ENCODE results near the gene CFAP97.
A peak's percentile ranks its signal among the peaks of the same experiment; 100 is the strongest.
"Not testable (repeated sequence)": the region's sequence is repeated elsewhere in the genome, so short reads cannot be mapped to it uniquely, and the experiment has no call there.

The CFAP97 gene

DNA sequence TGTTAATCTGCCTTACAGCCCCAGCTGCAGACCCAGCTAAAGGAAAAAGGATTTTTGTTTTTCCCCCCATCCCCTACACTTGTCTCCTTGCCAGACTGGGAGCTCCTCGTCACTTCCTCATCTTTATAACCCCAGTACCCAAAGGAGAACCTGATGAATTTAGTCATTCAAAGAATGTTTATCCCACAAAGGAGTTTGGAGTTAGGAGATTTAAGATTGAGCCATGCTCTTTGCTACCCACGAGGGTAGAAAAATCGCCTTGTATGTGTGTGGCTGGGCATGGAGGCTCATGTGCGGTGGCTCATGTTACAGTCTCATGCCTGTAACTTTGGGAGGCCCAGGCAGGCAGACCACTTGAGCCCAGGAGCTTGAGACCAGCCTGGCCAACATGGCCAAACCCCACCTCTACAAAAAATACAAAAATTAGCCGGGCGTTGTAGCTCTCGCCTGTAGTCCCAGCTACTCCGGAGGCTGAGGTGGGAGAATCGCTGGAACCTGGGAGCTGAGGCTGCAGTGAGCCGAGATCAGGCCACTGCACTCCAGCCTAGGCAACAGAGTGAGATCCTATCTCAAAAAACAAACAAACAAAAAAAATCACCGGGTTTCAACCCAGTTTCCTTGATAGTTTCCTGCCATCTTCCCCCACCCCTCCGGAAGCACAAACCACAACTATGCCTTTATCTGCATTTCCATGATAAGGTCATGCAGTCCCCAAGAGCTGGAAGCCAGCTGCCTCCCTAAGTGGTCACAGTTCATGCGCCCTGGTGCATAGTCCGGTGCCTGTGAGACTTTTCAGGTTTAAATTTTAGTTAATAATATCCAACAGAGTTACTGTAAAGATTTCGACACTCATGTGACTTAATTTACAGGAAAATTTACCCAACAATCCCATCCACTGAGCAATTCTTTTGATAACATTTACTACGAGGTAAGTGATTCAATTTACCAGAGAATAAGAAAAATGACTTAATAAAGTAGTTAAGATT is 1.5 kb downstream of the CFAP97 start:
- DNase-seq, result peak; percentile 45

DNA sequence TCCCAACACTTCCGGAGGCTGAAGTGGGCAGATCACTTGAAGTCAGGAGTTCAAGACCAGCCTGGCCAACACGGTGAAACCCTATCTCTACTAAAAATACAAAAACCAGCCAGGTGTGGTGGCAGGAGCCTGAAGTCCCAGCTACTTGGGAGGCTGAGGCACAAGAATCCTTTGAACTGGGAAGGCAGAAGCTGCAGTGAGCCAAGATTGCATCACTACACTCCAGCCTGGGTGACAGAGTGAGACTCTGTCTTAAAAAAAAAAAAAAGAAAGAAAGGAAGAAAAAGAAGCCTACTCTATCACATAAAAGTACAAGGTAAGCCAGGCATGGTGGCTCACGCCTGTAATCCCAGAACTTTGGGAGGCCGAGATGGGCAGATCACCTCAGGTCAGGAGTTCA is 5.6 kb downstream of the CFAP97 start:
- DNase-seq, result not testable (repeated sequence)

DNA sequence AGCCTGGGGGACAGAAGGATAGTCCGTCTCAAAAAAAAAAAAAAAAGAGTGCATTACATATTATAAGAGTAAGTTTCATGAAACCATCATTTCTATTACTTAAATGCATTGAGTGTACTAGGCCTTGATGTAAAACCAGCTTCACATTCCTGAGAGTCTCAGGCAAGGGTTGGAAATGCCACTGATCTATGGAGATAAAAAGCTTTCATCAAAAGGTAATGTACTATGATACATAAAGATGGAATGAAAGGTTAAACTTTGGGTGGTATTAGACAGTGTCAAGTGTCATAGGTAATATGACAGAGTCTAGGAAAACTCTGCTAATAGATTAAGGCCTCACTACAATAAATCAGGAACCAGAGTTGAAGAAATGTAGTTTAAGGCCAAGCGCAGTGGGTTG is 7.4 kb downstream of the CFAP97 start:
- no peak for DNase-seq

DNA sequence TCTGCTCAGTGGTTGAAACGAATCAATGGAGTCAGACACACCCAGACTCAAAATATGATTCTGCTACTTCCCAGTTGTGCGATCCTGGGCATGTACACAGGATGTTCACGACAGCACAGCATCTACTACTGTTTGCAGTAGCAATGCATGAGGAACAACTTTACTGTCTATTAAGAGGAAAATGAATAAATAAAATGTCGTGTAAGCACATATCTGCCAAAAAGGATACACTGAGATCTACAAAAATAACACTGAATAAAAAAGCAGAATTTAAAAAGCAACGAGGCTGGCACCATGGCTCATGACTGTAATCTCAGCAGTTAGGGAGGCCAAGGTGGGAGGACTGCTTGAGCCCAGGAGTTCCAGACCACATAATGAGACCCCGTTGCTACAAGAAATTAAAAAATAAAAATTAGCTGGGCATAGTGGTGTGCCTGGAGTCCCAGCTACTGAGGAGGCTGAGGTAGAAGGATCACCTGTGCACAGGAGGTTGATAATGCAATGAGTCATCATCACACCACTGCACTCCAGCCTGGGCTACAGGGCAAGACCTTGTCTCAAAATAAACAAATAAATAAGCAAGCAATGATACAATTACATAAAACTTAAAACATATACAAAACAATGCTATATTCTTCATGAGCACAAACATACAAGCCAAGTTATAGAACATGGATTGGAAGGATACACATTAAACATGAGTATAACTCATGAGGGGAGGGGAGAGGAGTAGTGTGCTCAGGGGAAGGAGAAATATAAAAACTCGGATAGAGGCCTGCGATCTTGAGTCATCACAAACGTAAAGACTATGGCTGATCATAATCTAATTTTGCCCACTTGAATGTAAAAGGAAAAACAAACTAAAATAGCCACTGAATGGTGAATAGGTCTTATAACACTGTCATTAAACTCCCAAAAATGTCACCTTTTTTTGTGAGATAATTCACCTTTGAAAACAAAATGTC is 8.6 kb downstream of the CFAP97 start:
- DNase-seq, result no peak

DNA sequence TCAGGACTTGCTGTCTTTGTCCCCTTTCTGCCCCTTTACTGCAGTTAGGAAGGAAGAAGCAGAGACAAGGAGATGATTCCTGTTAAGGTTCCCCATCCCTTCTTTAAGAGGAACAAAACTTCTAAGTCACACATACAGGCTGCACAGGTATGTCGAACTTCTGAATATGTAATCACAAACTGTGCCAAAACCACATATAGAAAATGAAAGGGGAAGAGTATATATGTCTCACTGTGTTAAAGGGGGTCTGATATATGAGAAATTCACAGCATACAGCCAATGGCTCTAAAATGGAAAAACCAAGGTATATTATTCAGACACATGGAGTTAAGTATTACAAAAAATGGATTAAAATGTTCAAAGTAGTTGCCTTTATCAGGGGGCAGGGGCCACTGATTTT is 11.7 kb downstream of the CFAP97 start:
- DNase-seq, result no peak

DNA sequence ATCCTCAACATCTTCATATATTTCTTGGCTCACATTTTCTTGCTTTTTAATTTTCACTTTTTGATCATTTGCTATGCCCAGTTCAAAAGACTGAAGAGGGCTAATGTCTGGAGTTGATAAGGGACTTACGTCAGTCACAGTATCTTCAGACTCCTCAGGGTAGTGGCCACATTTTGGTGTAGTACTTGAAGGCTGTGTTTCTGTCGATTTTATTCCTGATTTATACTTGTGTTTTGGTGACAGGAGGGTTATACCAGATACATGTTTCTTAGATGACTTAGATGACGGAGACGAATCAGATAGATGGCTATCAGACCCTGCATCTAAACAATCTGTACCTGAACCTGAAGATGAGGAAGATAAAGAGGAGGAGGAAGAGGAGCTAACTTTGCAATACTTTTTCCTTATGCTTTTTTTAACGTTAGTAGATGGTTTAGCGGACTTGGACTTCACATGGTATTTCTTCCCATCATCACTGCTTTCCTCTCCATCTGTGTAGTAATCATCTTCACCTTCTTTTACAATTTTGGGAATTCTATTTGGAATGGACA is 13.4 kb downstream of the CFAP97 start:
- DNase-seq, result no peak

DNA sequence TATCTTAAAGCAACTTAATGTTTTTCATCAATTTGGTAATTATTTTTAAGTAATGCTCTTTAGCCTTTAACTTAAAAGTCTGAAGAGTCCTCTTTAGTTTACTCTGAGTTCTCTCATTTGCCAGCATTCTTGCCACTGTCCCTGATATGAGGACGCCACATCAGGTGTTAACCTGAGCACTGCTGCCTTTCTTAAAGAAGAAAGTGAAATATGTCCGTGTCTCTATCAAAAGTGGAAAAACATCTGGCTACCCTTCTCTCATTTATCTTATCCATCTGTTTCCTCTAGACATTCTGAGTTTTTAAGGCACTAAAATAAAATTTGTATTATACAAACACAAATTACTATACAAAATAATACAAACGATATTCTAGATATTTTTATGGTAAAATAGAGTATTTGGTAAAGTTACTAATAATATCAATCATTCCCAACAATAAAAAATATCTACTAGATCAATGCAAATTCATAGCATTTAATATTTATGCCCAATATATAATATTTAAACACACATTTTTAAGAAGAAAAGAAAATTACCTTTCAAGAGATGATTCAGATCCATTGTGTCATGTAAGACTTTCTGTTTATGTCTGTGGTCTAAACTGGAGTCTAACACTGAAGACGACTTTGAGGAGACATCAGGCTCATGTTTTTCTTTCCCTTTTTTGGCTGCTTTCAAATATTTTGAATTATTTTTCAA is 14.0 kb downstream of the CFAP97 start:
- no peak for DNase-seq

DNA sequence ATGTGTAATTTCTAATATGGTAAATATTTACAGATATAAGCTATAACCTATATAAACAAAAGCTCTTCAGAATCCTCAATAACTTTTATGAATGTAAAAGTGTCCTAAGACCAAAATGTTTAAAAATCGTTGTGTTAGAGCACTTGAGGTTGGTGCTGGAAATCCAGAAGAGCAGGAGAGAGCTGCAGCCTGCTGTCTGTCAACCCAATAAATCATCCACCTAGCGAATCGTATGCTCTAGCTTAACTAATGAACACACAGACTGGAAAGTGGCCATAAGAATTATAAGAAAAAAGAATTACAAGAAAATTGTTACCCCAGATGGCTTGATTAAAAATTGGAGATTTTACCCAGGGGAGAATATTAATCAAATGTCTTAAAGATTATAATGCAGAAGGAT is 17.0 kb downstream of the CFAP97 start:
- no peak for DNase-seq

DNA sequence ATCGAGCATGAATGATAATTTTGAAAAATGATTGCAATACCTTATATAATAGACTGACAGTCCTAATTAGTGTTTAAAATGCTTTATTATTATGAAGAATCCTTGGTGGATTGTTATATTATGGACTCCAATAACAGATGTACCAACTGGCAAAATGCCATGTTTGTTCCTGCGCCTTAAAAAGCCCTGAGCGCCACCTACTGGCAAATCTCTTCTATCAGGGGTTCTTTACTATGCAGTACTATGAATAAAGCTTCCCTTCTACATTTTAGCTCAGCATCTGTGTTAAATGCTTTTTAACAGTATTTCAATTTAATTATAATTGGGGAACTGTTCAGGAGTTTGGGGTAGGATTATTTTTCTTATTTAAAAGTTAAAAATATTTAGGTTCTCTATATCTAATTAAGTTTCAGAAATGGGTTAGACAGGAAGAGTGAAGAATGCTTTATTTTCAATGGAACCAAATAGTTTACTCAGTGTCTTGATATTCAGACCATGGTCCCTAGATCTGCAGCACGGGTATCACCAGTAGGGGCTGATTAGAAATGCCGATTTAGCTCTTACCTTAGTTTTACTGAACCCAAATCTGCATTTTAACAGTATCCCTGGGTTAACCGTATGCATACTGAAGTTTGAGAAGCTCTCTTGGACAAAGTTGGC is 20.0 kb downstream of the CFAP97 start:
- peak; percentile 6 for DNase-seq

DNA sequence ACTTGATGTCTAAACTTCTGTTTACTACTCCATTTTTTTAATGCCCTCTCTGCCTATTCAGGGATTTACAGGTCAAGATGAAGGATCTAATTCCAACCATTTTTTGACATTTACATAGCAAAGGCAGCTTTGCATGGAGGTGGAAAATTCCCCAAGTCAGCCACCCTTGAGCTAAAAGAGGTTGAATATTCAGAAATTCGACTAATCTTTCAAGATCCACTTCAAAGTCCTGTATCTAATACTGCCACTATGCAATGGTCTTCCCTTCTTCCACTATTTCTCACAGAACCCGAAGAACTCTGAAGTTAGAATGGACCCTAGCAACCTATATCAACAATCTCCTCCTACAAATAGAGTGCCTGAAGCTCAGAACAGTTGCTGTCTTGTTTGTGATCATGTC is 21.6 kb downstream of the CFAP97 start:
- DNase-seq, result no peak

DNA sequence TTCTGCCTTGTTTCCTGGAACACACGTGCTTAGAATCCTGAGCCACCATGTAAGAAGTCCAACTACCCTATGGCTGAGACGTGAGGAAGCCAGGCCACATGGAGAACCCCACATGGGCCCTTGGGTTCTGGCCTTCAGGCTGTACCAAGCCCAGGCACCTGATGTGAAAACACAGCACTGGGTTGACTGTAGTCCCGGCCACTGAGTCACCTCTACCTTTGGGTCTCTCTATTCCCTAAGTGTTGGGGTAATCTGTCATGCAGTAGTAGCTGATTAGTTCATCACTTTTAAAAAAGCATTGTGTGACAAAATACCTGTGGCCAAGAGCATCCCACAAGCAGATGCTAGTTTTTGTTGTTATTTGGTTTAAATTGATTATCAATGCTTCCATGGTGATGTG is 24.3 kb downstream of the CFAP97 start:
- DNase-seq, result no peak

DNA sequence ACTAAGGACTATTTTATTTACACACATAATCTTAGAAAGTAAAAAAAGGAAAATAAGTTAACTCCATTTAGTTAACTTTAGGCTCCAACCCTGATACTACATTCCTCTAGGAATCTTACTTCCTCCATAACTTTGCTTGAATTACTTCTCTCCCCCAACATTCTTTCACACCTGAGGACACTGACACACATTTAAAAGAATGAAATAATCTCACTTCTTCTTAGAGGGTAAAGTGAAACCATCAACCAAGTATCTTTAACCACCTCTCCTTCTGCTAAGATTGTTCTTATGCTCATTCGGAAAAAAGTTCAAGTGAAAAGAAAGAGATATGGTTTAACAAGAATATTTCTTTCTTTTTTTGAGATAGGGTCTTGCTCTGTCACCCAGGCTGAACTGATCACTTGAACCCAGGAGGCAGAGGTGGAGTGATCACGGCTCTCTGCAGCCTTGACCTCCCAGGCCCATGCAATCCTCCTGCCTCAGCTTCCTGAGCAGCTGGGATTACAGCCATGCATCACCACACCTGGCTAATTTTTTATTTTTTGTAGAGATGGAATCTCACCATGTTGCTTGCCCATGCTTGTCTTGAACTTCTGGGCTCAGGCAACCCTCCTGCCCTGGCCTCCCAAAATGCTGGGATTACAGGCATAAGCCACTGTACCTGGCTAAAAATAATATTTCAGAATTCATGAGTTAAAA is 32.3 kb downstream of the CFAP97 start:
- peak; percentile 2 for DNase-seq

DNA sequence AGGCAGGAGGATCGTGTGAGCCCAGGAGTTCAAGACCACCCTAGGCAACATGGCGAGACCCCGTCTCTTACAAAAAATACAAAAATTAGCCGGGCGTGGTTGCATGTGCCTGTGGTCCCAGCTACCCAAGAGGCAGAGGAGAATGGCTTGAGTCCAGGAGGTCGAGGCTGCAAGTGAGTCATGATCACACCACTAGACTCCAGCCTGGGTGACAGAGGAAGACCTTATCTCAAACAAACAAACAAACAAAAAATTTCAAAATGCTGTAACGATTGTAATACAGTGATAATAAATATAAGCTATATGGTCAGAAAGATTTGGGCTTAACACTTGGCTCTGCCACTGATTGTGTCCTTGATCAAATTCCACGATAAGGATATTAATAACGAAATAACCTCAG is 36.6 kb downstream of the CFAP97 start:
- no peak for DNase-seq

DNA sequence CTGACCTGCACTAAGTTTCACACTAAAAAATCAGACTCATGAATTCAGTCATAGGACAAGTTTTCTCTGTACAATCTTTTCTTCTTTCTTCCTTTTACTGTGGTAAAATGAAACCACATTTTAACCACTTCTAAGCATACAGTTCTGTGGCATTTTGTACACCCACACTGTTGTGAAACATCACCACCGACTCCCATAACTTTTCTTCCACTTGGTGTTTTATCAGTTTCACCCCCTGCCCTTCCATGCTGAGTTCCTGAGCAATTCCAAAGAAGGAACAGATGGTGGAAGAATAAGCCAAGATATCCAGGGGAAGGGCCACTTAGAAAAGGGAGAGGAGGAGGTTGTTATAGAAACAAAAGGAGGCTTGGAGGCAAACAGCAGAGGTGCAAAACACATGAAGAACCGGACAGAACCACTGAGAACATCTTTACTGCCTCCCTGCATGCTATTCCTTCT is 38.2 kb downstream of the CFAP97 start:
- no peak for DNase-seq

DNA sequence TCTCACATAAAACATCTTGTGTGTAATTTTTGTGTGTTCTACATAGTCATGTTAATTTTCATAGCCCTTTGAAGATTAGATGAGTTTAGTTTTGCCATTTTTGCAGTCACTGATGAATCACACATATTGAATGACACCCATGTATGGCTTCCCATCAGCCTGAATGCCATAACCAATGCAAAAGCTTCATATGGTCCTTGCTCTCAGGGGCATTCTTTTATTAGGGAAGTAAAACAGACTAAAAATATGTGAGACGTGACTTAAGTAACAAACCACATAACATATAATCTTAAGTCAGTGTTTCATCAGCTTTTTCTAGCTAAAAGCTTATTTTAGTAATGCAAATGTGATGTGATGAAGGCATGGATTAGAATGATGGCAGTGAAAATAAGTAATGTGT is 52.5 kb downstream of the CFAP97 start:
- DNase-seq, result no peak

DNA sequence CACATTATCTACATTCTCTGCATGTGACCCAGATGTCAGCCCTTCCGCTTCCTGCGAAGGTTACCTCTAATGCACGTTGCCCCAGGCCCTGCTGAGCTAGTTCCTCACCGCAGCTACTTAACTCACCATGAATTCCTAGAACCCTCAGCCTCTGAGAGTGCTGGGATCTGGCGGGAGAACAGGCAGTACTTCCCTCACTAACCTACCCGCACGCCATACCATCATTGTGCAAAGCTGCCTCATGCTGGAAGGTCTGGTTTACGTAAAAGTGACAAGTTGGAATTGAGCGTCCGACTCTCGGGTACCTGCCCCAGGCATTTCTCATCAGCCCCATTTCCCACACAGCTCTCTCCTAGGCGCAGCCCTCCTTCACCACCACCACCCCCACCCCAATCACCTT is 54.4 kb downstream of the CFAP97 start:
- no peak for DNase-seq

DNA sequence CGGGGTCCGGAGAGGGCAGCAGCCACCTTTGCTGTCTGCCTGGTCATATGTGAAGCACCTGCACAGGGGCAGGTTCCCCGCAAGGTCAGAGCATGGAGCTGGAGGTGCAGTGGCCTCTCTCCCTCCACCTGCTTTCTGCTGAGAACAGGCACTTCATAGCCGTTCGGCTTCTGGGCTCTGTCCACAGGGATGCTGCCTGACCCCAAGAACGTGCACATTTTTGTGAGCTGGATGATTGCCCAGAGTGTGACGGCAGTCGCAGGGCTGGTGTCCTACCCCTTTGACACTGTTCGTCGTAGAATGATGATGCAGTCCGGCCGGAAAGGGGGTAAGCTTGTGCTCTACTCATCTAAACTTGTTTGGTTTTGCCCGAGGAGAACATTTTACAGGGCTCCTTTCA is 58.2 kb downstream of the CFAP97 start:
- DNase-seq, result no peak

DNA sequence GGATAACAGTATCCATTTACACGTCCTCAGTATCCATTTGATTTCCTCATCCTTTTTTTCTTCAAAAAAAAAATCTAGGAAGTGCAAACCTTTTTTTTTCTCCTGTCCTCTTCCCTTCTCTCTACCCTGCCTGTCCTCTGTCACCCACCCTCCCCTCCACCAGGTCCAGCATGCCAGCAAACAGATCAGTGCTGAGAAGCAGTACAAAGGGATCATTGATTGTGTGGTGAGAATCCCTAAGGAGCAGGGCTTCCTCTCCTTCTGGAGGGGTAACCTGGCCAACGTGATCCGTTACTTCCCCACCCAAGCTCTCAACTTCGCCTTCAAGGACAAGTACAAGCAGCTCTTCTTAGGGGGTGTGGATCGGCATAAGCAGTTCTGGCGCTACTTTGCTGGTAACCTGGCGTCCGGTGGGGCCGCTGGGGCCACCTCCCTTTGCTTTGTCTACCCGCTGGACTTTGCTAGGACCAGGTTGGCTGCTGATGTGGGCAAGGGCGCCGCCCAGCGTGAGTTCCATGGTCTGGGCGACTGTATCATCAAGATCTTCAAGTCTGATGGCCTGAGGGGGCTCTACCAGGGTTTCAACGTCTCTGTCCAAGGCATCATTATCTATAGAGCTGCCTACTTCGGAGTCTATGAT is 59.1 kb downstream of the CFAP97 start:
- no peak for DNase-seq

DNA sequence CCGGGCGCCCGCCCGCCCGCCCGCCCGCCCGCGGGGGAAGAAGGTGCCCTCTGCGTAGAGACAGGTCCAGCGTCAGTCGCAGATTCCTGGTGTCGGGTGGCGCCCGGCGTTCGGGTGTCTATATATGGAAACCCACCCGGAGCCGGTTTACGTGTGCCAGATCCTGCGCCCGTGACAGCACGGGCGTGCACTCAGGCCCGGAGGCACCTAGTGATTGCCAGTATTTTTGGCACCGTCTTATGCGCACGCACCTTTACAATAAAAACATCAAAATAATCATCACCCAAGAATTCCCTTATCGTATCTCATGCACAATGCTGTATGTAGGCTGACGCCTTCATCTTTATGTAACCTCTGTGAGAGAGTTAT is 60.2 kb downstream of the CFAP97 start:
- DNase-seq, result peak; percentile 55

DNA sequence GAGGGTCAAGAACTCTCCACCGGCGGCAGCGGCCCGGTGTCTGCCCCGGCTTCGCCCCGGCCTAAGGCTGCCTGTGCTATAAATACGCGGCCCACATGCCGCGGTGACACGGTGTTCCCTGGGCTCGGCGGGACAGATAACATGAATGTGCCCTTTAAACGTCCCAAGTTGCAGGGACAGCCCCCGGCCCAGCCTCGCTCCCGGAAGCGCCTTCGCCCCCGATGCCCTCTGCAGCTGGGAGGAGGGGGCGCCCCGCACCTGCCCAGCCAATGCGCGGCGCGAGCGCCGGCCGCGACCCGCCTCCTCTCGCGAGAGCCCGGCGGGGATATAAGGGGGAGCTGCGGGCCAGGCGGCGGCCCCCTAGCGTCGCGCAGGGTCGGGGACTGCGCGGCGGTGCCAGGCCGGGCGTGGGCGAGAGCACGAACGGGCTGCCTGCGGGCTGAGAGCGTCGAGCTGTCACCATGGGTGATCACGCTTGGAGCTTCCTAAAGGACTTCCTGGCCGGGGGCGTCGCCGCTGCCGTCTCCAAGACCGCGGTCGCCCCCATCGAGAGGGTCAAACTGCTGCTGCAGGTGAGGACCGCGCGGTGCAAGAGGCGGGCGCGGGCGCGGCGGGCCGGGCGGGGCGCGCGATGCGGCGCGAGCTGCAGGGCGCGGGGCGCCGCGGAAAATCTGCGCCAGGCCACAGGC is 60.7 kb downstream of the CFAP97 start, which contains the start of gene SLC25A4:
TSS of gene SLC25A4 (plus strand) at position 355 of the 689 bp plus-strand sequence. CDS start at position 462, 107 bp downstream.
- DNase-seq, result peak; percentile 95

Measured in right kidney (tissue), 1 donor.